ENCODE results near the gene PIBF1. TPM values are rescaled to one million over a fixed set of nuclear protein-coding genes. Genes with fewer than 3 reads are reported as not detected.
"Not testable (repeated sequence)": the region's sequence is repeated elsewhere in the genome, so short reads cannot be mapped to it uniquely, and the experiment has no call there.

Gene PIBF1
- total RNA-seq, 1 experiment from 2014 or later, result 26.0 TPM

DNA sequence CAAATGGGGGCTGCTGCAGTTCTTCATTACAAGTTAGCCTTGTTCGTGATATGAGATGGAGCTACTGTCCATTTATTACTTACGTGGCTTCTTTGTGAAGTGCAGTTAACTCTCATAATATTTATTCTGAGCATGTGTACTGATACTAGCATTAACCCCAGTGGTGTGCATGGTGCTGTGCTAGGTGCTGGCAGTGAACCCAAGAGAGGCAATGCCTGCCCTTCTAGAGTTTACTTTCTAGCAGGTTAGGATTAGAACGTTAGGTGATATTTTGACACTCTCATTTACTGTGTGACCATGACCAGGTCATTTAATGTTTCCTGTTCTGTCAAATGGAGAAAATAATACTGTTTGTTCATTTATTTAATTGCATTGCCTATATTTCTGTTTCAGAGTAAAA, 16.9 kb downstream of the PIBF1 start:
- DNase-seq, result no peak
- Histone ChIP-seq H3K4me1 (no peaks in the 10 kb centered on the region), H3K27me3 (no peaks in the 10 kb centered on the region), H3K9me3 (replicated peaks) (no peaks in the 10 kb centered on the region), H3K36me3 (peaks cover 22% of the 10 kb centered on the region), H3K4me3 (no peak overlapping the region), H3K27ac (no peak overlapping the region)

DNA sequence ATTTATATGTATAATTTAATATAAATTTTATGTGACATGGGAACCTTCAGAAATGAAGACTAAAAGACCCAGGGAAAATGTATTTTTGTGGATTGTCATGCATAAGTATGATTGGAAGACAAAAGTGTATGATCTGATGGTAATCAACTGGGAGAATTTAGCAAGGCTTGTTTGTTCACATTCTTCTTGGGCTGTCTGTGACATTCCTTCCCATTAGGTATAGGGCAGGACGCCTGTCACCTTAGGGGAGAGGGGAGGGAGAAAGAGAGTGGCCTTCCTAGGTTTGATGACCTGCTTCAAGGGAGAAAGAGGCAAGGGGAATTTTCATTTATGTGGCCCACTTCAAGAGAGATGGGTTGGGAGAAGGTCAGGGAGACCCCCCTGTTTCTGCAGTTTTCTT, 22.4 kb downstream of the PIBF1 start:
- H3K9me3 ChIP-seq (replicated peaks), result no peaks in the 10 kb centered on the region
- no peak for DNase-seq
- no peak overlapping the region for H3K27ac ChIP-seq
- H3K4me3 ChIP-seq, result no peak overlapping the region
- no peaks in the 10 kb centered on the region for H3K27me3 ChIP-seq
- peaks cover 15% of the 10 kb centered on the region; the same call in 1 of the 2 replicates for H3K36me3 ChIP-seq
- H3K4me1 ChIP-seq, result no peaks in the 10 kb centered on the region

DNA sequence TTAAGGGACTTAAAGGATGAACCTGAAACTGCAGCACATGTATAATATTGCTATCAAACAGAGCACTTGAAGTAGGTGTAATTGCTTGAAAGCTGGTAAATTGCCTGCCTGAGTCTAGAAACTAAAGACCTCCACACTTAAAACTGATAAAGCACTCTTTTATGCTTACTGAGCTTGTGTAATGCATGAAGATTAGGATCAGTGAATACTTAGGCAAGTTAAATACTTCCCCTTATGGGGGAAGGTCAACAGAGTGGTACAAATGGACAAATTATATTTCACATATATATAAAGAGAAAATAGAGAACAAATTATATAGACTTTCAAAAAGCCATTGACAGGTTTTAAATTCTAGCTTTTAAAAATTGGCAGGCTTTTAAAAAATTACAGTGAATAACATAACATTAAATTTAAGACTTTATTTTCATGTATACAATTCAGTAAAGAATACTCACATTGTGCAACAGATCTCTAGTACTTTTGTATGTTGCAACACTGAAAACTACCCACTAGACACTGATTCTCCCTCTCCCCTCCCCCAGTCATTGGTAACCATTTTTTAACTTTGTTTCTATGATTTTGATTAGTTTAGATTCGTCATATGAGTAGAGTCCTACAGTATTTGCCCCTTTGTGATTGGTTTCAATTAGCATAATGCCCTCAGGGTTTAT, 23.9 kb downstream of the PIBF1 start:
- Histone ChIP-seq H3K4me1 (no peaks in the 10 kb centered on the region), H3K27ac (no peak overlapping the region), H3K36me3 (peaks cover 11% of the 10 kb centered on the region; the same call in 1 of the 2 replicates), H3K4me3 (no peak overlapping the region), H3K9me3 (replicated peaks) (no peaks in the 10 kb centered on the region), H3K27me3 (no peaks in the 10 kb centered on the region)
- DNase-seq, result no peak

DNA sequence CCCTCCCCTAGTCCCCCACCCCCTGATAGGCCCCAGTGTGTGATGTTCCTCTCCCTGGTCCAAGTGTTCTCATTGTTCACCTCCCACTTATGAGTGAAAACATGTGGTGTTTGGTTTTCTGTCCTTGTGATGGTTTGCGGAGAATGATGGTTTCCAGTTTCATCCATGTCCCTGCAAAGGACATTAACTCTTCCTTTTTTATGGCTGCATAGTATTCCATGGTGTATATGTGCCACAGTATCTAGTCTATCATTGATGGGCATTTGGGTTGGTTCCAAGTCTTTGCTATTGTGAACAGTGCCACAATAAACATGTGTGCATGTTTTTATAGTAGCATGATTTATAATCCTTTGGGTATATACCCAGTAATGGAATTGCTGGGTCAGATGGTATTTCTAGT, 24.6 kb downstream of the PIBF1 start:
- peaks cover 11% of the 10 kb centered on the region; the same call in 1 of the 2 replicates for H3K36me3 ChIP-seq
- not testable (repeated sequence) for H3K4me1 ChIP-seq; H3K27ac ChIP-seq; H3K9me3 ChIP-seq (replicated peaks); H3K27me3 ChIP-seq; DNase-seq; H3K4me3 ChIP-seq

DNA sequence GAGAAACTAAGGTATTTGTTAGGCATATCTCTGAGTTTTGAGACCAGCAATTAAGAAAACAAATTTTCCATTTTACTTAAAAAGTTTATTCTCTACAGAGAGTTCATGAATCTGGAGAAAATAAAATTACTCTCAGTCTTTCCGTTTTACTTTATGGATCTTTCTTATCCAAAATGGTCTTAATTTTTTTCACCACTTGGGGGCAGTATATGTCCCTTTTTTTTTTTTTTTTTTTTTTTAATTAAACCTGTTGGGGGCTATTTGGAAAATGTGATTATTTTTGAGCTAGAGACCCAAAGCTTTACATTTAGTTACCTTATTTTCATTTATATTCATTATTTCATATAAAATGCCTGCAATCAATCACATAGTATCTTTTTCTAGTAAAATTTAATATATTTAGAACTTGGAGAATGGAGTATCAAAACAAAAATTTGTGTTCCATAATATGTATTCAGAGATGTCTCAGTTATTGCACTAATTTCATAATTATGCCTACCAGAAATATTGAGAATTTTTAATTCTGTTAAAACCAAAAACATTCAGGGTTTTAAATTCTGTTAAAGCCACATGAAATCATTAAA, 27.1 kb downstream of the PIBF1 start:
- Histone ChIP-seq H3K4me1 (no peaks in the 10 kb centered on the region), H3K4me3 (no peak overlapping the region), H3K36me3 (peaks cover 11% of the 10 kb centered on the region; the same call in 1 of the 2 replicates), H3K27me3 (no peaks in the 10 kb centered on the region), H3K9me3 (replicated peaks) (no peaks in the 10 kb centered on the region), H3K27ac (no peak overlapping the region)
- DNase-seq, result peak in 1 of 2 experiments; percentile 47

DNA sequence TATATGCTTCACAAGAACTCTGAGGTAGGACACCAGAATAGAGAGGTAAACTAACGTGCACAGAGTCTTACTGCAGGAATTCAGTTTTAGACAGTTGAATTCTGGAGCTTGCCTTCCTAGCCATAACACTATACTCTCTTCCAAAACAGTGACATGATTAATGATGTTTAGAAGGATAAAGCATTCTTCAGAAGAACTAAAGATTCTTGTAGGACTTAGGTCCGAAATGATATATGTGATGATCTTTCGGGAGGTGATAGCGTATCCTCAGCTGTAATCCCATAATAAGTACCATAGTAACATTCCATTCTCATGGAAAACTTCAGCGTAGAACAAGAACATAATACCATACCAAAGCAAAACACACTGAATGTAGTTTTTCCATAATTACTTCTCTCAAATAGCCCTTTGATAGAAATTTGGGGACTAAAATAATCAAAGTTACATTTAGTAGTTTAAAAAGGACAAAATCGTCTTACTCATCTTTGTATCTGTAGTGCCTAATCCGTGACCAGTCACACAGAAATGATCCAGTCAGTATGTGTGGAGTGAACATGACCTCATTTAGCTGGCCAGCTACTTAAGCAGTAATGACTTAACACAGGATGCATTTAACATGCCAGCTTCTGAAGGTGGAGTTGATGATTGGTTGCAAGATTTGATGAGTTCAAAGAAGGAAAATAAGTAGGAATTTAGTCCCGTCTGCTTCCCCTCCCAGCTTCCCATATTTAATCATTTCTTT, 38.4 kb downstream of the PIBF1 start:
- Histone ChIP-seq H3K4me3 (no peak overlapping the region), H3K36me3 (peaks cover 27% of the 10 kb centered on the region), H3K27me3 (no peaks in the 10 kb centered on the region), H3K27ac (no peak overlapping the region), H3K4me1 (no peaks in the 10 kb centered on the region), H3K9me3 (replicated peaks) (no peaks in the 10 kb centered on the region)
- no peak for DNase-seq

DNA sequence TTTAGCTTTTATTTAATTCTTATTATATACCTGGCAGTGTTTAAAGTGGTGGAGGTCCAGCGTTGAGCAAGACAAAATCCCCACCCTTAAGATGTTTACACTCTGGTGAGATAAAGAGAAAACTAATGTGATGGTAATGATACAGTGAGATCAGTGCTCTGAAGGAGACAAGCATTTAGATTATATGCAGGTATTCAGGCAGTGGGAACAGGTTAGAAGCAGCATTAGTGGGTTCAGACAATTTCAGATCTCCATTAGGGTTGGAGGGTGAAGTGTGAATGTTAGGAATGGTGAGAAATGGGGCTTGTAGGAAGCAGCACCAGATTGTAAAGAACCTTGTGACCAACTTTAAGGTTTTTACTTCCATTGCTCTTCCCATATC, 39.0 kb downstream of the PIBF1 start:
- DNase-seq, result no peak
- Histone ChIP-seq H3K9me3 (replicated peaks) (no peaks in the 10 kb centered on the region), H3K27ac (no peak overlapping the region), H3K4me3 (no peak overlapping the region), H3K27me3 (no peaks in the 10 kb centered on the region), H3K36me3 (peaks cover 27% of the 10 kb centered on the region), H3K4me1 (no peaks in the 10 kb centered on the region)

DNA sequence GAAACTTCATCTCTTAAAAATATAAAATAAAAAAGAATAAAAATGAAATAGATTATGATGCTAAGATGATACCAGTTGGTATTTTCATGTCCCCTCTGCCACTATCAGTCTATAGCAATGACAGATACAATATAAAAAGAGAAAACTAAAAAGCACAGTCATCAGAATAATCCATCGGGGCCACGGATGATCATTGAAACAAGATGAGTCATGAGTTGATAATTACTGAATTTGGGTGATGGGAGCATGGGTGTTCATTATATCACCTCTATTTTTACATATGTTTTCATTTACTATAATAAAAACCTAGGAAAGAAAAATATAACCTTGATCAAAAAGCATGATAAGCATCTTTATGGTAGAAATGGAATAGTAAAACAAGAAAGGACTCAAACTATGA, 41.1 kb downstream of the PIBF1 start:
- no peaks in the 10 kb centered on the region for H3K4me1 ChIP-seq
- H3K36me3 ChIP-seq, result peaks cover 26% of the 10 kb centered on the region
- H3K27ac ChIP-seq, result no peak overlapping the region
- DNase-seq, result no peak
- H3K27me3 ChIP-seq, result no peaks in the 10 kb centered on the region
- no peak overlapping the region for H3K4me3 ChIP-seq
- no peaks in the 10 kb centered on the region for H3K9me3 ChIP-seq (replicated peaks)

DNA sequence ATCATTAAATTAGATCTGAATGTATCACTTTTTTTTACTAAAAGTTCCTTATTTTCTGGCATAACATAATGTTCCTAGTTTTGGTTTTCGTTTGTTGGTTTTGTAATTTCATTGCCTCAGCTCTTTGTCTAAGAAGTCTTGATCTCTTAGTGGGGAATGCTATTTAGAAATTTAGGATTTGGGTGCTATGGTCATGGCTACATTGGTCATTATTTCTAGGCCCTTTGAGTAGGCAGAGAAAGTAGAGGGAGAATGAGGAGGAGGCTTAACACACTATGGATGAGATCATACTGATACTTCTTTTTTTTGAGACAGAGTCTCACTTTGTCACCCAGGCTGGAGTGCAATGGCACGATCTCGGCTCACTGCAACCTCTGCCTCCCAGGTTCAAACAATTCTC, 41.8 kb downstream of the PIBF1 start:
- H3K9me3 ChIP-seq (replicated peaks), result no peaks in the 10 kb centered on the region
- H3K27ac ChIP-seq, result no peak overlapping the region
- no peaks in the 10 kb centered on the region for H3K27me3 ChIP-seq
- H3K4me3 ChIP-seq, result no peak overlapping the region
- H3K4me1 ChIP-seq, result no peaks in the 10 kb centered on the region
- peaks cover 23% of the 10 kb centered on the region for H3K36me3 ChIP-seq
- no peak for DNase-seq

DNA sequence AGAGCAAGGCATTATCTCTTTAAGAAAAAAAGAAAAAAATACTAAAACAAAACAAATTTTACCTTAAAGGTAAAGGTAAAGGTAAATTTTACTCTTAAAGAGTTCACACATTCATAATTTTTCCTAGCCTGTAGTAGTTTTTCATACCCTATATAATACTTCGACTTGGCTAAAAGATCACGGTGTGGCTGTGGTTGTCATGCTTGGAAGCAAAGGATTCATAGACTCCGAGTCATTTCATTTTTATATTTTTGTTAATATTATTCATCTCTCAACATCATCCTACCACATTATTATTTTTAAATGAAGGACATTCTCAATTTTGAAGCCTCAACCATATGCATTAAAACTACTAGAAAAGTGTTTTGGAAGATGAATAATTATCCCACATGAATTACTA, 52.7 kb downstream of the PIBF1 start:
- peaks cover 15% of the 10 kb centered on the region for H3K36me3 ChIP-seq
- H3K27me3 ChIP-seq, result no peaks in the 10 kb centered on the region
- H3K4me3 ChIP-seq, result no peak overlapping the region
- no peaks in the 10 kb centered on the region for H3K4me1 ChIP-seq
- H3K9me3 ChIP-seq (replicated peaks), result no peaks in the 10 kb centered on the region
- no peak overlapping the region for H3K27ac ChIP-seq
- DNase-seq, result no peak

DNA sequence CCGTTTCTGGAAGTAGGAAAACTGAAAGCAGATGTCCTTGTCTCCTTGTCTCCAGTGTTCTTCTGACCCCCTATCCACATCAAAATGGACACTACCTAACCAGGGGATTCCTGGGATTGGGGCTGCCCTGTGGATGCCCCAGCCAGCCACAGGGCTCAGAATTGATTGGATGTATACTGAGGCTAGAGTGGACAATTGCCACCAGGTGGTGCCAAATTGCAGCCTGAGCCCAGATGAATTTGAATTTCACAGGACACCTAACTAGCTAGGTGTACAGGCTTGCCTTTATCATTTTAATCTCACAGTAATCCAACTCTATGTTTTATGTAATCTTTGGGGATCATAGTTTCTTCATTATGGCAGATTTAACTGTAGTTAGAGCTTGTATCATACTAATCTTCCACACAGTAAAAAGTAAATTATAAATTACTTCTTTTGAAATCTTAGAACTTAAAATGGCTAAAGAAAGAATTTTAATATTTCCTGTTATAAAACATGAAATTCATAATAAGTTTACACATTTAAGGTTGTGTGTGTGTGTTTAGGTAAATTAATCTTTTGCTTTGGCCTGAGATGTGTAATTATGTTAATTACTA, 58.0 kb downstream of the PIBF1 start:
- Histone ChIP-seq H3K4me3 (no peak overlapping the region), H3K4me1 (no peaks in the 10 kb centered on the region), H3K27ac (no peak overlapping the region), H3K9me3 (replicated peaks) (no peaks in the 10 kb centered on the region), H3K27me3 (no peaks in the 10 kb centered on the region), H3K36me3 (peaks cover 12% of the 10 kb centered on the region)
- peak; percentile 29 to 66 for DNase-seq

DNA sequence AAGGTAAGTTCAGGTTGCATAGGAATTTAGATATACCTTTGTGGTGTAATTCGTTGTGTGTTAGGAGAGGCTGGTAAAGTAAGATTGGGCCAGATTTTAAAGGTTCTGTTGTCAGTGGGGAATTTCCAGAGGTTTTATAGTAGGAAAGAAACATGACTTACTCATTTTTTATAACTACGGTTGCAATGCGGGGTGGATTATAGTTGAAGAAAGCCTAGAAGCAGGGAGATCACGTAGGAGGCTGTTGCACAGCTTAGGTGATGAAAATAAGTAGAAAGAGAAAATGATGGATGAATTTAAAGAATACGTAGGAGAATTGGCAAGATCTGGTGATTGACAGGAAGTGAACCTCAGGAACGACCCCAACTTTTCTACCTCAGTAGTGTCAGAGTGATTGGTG, 61.1 kb downstream of the PIBF1 start:
- no peak for DNase-seq
- H3K27me3 ChIP-seq, result no peaks in the 10 kb centered on the region
- H3K27ac ChIP-seq, result no peak overlapping the region
- H3K9me3 ChIP-seq (replicated peaks), result no peaks in the 10 kb centered on the region
- no peak overlapping the region for H3K4me3 ChIP-seq
- H3K36me3 ChIP-seq, result peaks cover 12% of the 10 kb centered on the region
- H3K4me1 ChIP-seq, result no peaks in the 10 kb centered on the region

DNA sequence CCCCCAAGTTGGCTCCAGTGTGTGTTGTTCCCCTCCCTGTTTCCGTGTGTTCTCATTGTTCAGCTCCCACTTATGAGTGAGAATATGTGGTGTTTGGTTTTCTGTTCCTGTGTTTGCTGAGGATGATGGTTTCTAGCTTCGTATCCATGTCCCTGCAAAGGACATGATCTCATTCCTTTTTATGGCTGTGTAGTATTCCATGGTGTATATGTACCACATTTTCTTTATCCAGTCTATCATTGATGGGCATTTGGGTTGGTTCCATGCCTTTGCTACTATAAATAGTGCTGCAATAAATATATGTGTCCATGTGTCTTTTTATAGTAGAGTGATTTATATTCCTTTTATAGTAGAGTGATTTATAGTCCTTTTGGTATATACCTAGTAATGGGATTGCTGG, 63.2 kb downstream of the PIBF1 start:
- not testable (repeated sequence) for H3K4me3 ChIP-seq; H3K4me1 ChIP-seq; H3K27me3 ChIP-seq; H3K9me3 ChIP-seq (replicated peaks); DNase-seq; H3K27ac ChIP-seq
- peaks cover 14% of the 10 kb centered on the region for H3K36me3 ChIP-seq

DNA sequence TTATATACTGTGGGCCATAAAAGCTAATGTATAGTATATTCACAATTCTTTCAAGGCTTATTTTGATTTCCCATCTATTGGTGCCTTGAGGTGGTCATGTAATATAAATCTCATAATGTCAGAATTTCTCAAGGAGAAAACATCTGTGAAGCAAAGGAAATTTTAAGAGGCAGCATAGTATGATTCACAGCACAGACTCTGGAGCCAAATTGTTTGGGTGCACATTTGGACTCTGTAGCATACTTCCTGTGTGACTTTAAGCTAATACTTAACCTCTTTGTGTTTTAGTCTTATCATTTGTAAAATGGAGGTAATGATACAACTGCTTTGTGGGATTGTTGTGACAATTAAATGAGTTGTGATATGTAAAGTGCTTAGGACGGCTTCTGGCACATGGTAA, 67.6 kb downstream of the PIBF1 start:
- no peak overlapping the region for H3K4me3 ChIP-seq
- no peaks in the 10 kb centered on the region for H3K27me3 ChIP-seq
- H3K9me3 ChIP-seq (replicated peaks), result no peaks in the 10 kb centered on the region
- no peak overlapping the region for H3K27ac ChIP-seq
- H3K36me3 ChIP-seq, result peaks cover 21% of the 10 kb centered on the region
- H3K4me1 ChIP-seq, result no peaks in the 10 kb centered on the region
- DNase-seq, result no peak

DNA sequence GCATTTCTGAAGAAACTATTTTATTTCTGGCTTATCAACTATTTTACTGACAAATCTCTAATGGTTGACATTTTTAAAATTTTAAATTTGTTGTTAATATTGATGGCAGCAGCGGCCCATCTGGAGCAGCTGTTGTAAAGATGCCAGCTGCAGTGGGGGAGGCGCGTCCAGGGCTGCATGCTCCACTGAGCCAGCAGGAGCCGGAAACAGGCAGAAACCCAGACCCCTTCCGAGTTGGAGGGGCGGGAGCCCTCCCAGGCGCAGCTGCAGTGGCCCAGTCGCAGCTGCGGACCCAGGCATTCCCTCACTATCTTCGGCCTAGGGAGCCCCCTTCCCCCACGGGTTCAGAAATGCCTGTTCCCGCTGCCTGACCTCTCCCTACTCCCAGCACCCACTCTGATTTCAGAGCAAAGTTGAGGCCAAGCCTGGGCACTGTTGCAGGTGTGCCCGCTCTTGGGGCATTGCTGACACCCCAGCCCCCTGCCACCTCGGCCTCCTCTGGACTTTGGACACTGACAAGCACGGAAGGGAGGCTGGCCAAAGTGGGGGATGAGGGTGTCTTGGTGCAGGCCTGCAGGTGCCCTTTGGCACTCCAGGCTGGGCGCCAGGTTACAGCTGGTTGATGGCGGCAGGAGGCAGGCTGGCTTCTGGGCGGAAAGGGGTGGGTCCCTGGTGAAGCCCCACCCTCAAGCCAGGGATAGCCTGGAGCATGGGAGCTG, 69.2 kb downstream of the PIBF1 start:
- H3K36me3 ChIP-seq, result peaks cover 15% of the 10 kb centered on the region
- peak; percentile 53 to 60 for DNase-seq
- peak overlapping the region; percentile 78 for H3K27ac ChIP-seq
- H3K9me3 ChIP-seq (replicated peaks), result no peaks in the 10 kb centered on the region
- H3K4me1 ChIP-seq, result no peaks in the 10 kb centered on the region
- H3K27me3 ChIP-seq, result no peaks in the 10 kb centered on the region
- peak overlapping the region; percentile 43 for H3K4me3 ChIP-seq

Data from SJCRH30 (cell line).